Ectodermal cell (in vitro differentiated cells): Measurements from ENCODE around the gene COL8A1.
A peak's percentile ranks its signal among the peaks of the same experiment; 100 is the strongest.

Experiments
- H3K27ac ChIP-seq: 2 replicates; pipeline ENCODE4 v1.7.0; 2013; ENCODE audit warnings: mild to moderate bottlenecking, low read depth, low read length; ENCODE audit not compliant: insufficient read depth, poor library complexity, severe bottlenecking
- H3K27me3 ChIP-seq: 2 replicates; pipeline ENCODE4 v1.7.0; 2013; ENCODE audit warnings: mild to moderate bottlenecking, low read length; ENCODE audit not compliant: insufficient read depth, control insufficient read depth, poor library complexity, severe bottlenecking
- H3K36me3 ChIP-seq: one replicate; pipeline ENCODE4 v1.7.0; 2013; ENCODE audit warnings: low read length; ENCODE audit not compliant: control insufficient read depth, insufficient read depth
- H3K4me1 ChIP-seq: one replicate; pipeline ENCODE4 v1.7.0; 2013; ENCODE audit warnings: low read length; ENCODE audit not compliant: control insufficient read depth, insufficient read depth
- H3K4me3 ChIP-seq: 2 replicates; pipeline ENCODE4 v1.7.0; 2013; ENCODE audit warnings: low read depth, low read length, control low read depth; ENCODE audit not compliant: insufficient read depth
- H3K9me3 ChIP-seq: 2 replicates; pipeline ENCODE4 v1.7.0; 2013; ENCODE audit warnings: mild to moderate bottlenecking, low read length, moderate library complexity; ENCODE audit not compliant: control insufficient read depth
- WGBS, 2 experiments: methylation state at CpG; one replicate each; pipeline ENCODE4 v1.1.7; 2013; ENCODE audit warnings: missing lambda C conversion rate in 2 of 2; 5-methylcytosine and 5-hydroxymethylcytosine counted together

Gene COL8A1

DNA sequence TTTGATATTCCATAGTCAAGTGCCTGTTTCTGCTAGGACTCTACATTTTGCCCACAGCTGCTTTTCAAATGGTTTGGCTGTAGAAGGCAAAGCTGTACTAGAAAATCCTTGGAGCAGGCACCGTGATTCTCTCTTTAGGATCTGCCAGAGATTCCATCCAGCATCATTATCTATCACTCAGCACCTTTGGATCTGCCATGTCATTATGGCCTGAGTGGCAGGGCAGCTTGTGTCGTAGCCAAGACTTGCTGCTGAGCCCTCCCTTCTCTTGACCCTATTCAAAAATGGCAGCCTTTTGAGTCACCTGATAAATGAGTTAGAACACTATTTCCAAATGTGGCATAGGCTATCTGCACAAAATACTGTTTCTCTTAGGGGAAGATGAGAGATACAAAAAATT is 171.2 kb downstream of the COL8A1 start:
- no peaks in the 10 kb centered on the region for H3K36me3 ChIP-seq
- H3K27ac ChIP-seq: no peak overlapping the region
- no peaks in the 10 kb centered on the region for H3K27me3 ChIP-seq
- H3K4me1 ChIP-seq: no peaks in the 10 kb centered on the region
- 87 to 89% methylated on average over 2 of the region's 2 CpGs for WGBS, 2 experiments
- H3K9me3 ChIP-seq: no peaks in the 10 kb centered on the region
- H3K4me3 ChIP-seq: no peak overlapping the region

DNA sequence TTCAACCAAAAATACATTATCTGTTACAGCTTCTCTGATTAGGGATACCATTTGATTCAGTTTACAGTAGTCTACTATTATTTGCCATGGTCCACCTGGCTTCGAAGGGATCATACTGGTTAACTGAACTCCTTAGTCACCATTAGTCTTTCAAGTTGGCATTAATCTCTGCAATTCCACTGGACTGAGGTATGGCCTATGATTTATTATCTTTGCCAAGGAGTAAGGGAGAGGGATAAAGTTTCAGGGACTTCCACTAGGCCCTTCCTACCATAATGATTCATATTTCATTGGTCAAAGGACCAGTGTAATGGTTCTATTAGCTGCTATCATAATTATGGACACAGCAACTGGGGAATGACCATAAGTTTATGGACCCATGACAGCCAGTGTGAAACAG is 172.0 kb downstream of the COL8A1 start:
- no peak overlapping the region for H3K27ac ChIP-seq
- H3K9me3 ChIP-seq: no peaks in the 10 kb centered on the region
- no peaks in the 10 kb centered on the region for H3K4me1 ChIP-seq
- no peaks in the 10 kb centered on the region for H3K27me3 ChIP-seq
- no peaks in the 10 kb centered on the region for H3K36me3 ChIP-seq
- WGBS, 2 experiments: 91 to 96% methylated on average over 1 of the region's 1 CpG
- H3K4me3 ChIP-seq: no peak overlapping the region

DNA sequence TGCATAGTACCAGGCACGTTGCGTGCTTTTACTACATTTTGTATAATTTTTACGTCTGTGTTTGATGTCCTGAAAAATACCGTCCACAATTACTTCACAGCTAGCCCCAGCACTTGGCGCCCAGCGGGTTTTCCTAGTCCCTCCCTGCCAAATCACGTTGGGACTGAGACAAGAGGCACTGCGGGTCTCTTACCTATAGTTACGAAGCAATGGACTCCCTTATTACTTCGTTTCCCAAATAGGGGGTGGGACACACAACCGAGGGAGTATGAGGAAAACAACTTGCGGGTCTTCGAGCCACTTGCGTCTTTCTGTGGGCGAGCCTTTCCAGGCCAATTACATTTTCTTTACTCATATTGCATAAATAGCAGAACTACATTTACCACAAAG is 178.6 kb downstream of the COL8A1 start:
- H3K27me3 ChIP-seq: no peaks in the 10 kb centered on the region
- WGBS, 2 experiments: 22 to 24% methylated on average over 15 of the region's 15 CpGs
- no peak overlapping the region for H3K27ac ChIP-seq
- H3K9me3 ChIP-seq: no peaks in the 10 kb centered on the region
- no peaks in the 10 kb centered on the region for H3K36me3 ChIP-seq
- peak overlapping the region; percentile 80 for H3K4me3 ChIP-seq
- H3K4me1 ChIP-seq: peaks cover 6% of the 10 kb centered on the region

DNA sequence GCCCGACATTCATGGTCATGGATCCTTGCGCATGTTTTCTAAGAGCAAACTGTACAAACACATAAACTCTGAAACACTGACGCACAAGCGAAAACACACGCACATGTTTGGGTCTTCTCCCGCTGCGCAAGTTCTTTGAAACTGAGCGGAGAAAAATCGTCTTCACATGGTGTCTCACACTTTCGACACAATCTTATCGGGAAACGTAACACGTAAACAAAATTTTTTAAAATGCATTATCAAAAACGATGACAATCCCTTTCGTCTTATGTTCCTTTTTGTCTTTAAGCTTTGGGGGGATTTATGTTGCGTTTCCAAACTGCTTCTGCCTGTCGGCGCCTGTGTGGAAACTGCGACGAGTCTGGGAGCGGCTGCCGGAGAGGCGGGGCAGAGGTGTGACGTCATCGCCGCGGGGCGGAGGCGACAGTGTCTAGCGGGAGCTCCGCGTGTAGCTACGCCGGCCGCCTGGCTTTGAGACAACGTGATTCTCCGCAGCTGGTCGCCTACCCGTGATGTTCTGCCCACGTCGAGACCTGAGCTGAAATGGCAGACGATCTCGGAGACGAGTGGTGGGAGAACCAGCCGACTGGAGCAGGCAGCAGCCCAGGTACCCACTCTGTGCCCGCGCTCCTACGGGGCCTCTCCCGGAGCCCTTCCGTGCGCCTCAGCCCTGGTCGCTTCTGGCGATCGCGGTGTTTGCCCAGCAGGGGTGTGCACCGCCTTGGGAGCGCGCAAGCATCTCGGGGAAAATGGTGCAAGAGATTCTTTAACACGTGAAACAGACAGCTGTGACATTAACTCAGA is 179.2 kb downstream of the COL8A1 start, which contains the start of gene CMSS1:
Gene CMSS1, plus strand, starts transcription at position 426 of the 804 bp plus-strand sequence.
- H3K9me3 ChIP-seq: no peaks in the 10 kb centered on the region
- WGBS, 2 experiments: 0% methylated on average over 59 to 60 of the region's 60 CpGs
- H3K4me1 ChIP-seq: peaks cover 6% of the 10 kb centered on the region
- H3K27me3 ChIP-seq: no peaks in the 10 kb centered on the region
- H3K36me3 ChIP-seq: no peaks in the 10 kb centered on the region
- H3K27ac ChIP-seq: peak within 1 kb of the TSS; percentile 54
- H3K4me3 ChIP-seq: peak within 1 kb of the TSS; percentile 80

DNA sequence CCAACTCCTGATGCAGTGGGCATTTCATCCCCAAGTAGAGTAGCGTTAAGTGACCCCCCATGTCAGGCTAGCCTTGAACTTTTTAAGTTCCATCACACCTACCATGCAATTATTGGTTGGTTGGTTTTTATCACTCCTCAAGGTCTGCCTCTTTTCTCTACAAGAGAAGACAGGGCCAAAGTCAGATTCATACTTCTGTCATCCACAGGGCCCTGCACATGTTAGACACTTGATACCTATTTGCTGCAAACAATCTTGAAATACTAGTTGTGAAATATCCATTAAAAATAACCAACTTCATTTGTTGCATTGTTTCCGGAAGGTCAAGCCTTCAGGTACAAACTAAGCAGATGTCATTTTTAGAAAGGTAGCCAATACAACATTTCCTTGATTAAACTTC is 180.4 kb downstream of the COL8A1 start:
- peak overlapping the region; percentile 80 for H3K4me3 ChIP-seq
- no peaks in the 10 kb centered on the region for H3K9me3 ChIP-seq
- WGBS, 2 experiments: 83 to 86% methylated on average over 2 of the region's 2 CpGs
- peaks cover 6% of the 10 kb centered on the region for H3K4me1 ChIP-seq
- no peaks in the 10 kb centered on the region for H3K36me3 ChIP-seq
- H3K27me3 ChIP-seq: no peaks in the 10 kb centered on the region
- H3K27ac ChIP-seq: no peak overlapping the region

DNA sequence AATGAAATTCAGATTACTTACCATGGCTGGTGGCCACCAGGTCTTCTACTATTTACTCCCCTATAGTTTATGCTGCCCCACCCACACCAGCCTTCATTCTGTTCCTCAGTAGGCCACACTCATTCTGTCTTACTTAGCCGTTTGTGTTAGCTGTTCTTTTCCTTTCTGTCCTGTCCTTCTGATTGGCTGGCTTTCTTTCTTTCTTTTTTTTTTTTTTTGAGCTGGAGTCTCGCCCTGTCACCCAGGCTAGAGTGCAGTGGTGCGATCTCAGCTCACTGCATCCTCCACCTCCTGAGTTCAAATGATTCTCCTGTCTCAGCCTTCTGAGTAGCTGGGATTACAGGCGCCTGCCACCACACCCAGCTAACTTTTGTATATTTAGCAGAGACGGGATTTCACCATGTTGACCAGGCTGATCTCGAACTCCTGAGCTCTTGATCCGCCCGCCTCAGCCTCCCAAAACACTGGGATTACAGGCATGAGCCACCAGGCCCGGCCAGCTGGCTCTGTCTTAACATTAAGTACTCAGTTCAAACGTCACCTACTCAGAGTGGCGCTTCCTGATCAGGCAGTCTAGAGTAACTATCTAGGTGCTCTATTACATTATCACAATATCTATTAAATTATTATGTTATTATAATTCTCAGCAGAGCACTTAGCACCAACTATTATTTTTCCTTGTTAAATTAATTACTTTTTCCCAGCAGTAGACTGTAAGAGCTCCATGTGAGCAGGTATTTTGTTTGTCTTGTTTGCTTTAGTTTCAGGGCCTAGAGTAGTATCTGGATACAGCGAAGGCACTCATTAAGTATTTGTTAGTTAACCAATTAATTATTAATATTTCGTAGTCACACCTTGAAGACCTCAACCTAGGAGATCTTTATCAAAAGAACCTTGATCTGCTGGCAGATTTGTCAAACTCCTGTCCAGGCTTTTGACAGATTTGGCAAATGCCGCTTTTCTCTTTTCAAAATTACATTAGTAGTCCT is 185.6 kb downstream of the COL8A1 start:
- WGBS, 2 experiments: 79 to 83% methylated on average over 12 to 14 of the region's 14 CpGs
- no peak overlapping the region for H3K4me3 ChIP-seq

DNA sequence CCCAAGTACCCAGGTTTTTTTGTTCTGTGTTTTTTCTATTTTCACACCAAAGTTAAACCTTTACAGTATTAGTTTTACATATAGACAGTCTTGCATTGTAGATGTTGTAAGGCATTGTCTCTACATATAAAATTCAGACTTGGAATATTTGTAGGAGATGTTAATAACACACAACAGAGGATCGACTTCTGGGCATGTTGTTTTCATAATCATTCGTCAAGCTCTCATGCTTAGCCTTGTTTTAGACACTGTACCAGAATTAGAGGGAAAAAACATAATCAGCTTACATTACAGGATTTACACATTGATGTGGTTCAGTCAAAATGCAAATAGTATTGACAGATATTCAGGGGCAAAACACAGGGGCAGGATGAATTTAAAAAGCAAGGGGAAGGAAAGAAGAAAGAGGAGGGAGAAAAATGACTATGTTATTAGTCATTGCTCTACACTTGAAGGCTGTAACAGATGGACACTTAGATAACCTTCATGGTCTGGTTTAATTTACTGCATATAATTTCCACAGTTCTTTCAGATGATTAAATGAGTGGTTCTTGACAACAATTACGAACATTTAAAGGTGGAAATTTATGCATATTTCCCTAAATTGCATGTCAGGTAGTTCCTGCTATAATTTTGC is 186.7 kb downstream of the COL8A1 start:
- Histone ChIP-seq H3K27ac (no peak overlapping the region), H3K4me1 (no peaks in the 10 kb centered on the region), H3K27me3 (no peaks in the 10 kb centered on the region), H3K4me3 (no peak overlapping the region), H3K9me3 (no peaks in the 10 kb centered on the region), H3K36me3 (no peaks in the 10 kb centered on the region)
- 94 to 95% methylated on average over 3 of the region's 3 CpGs for WGBS, 2 experiments

More for the DNA sequence above, 185.6 kb downstream of the COL8A1 start:
- H3K9me3 ChIP-seq: no peaks in the 10 kb centered on the region
- H3K27ac ChIP-seq: no peak overlapping the region
- H3K27me3 ChIP-seq: no peaks in the 10 kb centered on the region
- H3K4me1 ChIP-seq: peaks cover under 1% of the 10 kb centered on the region
- no peaks in the 10 kb centered on the region for H3K36me3 ChIP-seq

DNA sequence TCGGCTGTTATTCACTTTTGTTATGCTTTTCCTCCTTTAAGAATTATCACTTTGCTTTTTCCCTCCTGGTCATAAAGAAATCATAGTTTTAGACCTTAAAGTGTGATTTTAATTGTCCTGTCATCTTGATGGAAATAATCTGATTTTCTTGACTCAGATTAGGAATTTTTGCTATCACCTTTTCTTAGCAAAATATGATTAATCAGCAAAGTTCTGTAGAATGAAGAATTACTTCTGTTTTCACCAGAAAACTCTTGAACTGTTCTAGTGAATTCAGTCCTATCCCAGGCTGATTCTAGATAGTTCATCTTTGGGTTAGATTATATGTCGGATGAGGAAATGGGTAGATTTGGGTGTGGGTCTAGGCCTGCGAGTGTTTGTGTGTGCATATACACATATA is 191.4 kb downstream of the COL8A1 start:
- no peaks in the 10 kb centered on the region for H3K9me3 ChIP-seq
- WGBS, 2 experiments: 92 to 96% methylated on average over 3 of the region's 3 CpGs
- no peaks in the 10 kb centered on the region for H3K4me1 ChIP-seq
- no peaks in the 10 kb centered on the region for H3K27me3 ChIP-seq
- no peak overlapping the region for H3K4me3 ChIP-seq
- H3K27ac ChIP-seq: no peak overlapping the region
- no peaks in the 10 kb centered on the region for H3K36me3 ChIP-seq

DNA sequence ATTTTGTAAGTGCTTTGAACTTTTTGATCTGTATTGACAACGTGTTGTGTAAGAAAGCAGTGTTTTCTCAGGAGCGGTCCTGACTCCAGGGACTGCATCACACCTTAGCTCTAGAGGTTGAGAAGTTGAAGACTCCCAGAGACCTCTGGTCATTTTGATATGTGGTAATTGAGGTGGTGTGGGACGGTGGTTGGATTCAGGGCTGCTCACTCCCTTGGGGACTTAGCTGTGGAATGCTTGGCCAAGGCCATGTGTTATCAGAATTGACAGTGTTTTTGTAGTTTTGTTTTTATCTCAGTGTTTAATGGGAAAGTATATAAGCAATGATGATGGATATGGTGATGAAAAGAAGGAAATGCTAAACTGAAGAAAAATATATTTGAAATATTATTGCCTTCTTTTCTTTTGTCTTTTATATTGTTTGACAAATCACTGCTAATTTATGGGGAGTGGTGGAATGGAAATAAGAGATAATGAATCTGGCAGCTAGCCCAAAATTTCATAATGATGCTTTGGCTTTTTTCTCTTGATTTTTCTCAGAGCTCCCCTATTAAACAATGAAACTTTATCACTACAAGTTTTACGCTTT is 195.3 kb downstream of the COL8A1 start:
- H3K27me3 ChIP-seq: no peaks in the 10 kb centered on the region

More for the DNA sequence above, 195.3 kb downstream of the COL8A1 start:
- Histone ChIP-seq H3K4me1 (no peaks in the 10 kb centered on the region), H3K9me3 (no peaks in the 10 kb centered on the region), H3K4me3 (no peak overlapping the region), H3K27ac (no peak overlapping the region), H3K36me3 (no peaks in the 10 kb centered on the region)
- 92 to 95% methylated on average over 3 to 4 of the region's 4 CpGs for WGBS, 2 experiments
